Activated naive CD8-positive, alpha-beta T cell treated with anti-CD3 and anti-CD28 coated beads, Interleukin-2, amount 50 U/mL, for 16 hours (primary cell): Measurements from ENCODE around the gene MSANTD1.

Experiments used
- DNase-seq: peaks from one replicate; pipeline ENCODE4 v3.0.0-alpha.2; 2020; ENCODE audit warnings: low read depth, low spot score

Gene MSANTD1

GRCh38 chr4:3232871-3233271, 16.1 kb upstream of the MSANTD1 start:
- DNase-seq = no peak

- no peak for DNase-seq
Observed at GRCh38 chr4:3233391-3234071, 15.4 kb upstream of the MSANTD1 start.

GRCh38 chr4:3234171-3235029, 14.6 kb upstream of the MSANTD1 start:
- no peak for DNase-seq

- no peak for DNase-seq
Observed at GRCh38 chr4:3235030-3235345, 14.0 kb upstream of the MSANTD1 start.

GRCh38 chr4:3235581-3235980, 13.4 kb upstream of the MSANTD1 start:
- DNase-seq = no peak

- DNase-seq = no peak
Observed at GRCh38 chr4:3236326-3236878, 12.6 kb upstream of the MSANTD1 start.

- no peak for DNase-seq
Observed at GRCh38 chr4:3237266-3237665, 11.7 kb upstream of the MSANTD1 start.

GRCh38 chr4:3237712-3238560, 11.0 kb upstream of the MSANTD1 start:
- no peak for DNase-seq

GRCh38 chr4:3238721-3239120, 10.2 kb upstream of the MSANTD1 start:
- no peak for DNase-seq

GRCh38 chr4:3239303-3239702, 9.7 kb upstream of the MSANTD1 start:
- DNase-seq = no peak

- no peak for DNase-seq
Observed at GRCh38 chr4:3239998-3240920, 8.7 kb upstream of the MSANTD1 start.

- DNase-seq = no peak
Observed at GRCh38 chr4:3240936-3241522, 7.9 kb upstream of the MSANTD1 start.

GRCh38 chr4:3241898-3242524, 6.9 kb upstream of the MSANTD1 start:
- DNase-seq = no peak

GRCh38 chr4:3243136-3243780, 5.7 kb upstream of the MSANTD1 start:
- no peak for DNase-seq

- no peak for DNase-seq
Observed at GRCh38 chr4:3244002-3244401, 5.0 kb upstream of the MSANTD1 start.

- DNase-seq = no peak
Observed at GRCh38 chr4:3244747-3245146, 4.2 kb upstream of the MSANTD1 start.

- no peak for DNase-seq
Observed at GRCh38 chr4:3245676-3246075, 3.3 kb upstream of the MSANTD1 start.

GRCh38 chr4:3246458-3247398, 2.2 kb upstream of the MSANTD1 start:
- DNase-seq = no peak
